AML-193 (cell line): Measurements from ENCODE around the gene AIF1.

Source experiments
- DNase-seq, 2 experiments: peaks; one replicate each; lab custom pipeline; 2025; lab: John Stamatoyannopoulos, UW

Gene AIF1

GRCh38 chr6:31663961-31664789 is 49.1 kb downstream of the AIF1 start:
- DNase-seq, result no peak

GRCh38 chr6:31664790-31665500 is 49.9 kb downstream of the AIF1 start, which contains the start of gene GPANK1:
Gene GPANK1, minus strand, starts transcription at chr6:31664997. Its CDS starts 519 bp downstream, at chr6:31664478.
- peak; percentile 95 to 98 for DNase-seq

GRCh38 chr6:31665501-31666336 is 50.7 kb downstream of the AIF1 start, which contains the start of gene CSNK2B:
Gene CSNK2B, plus strand, starts transcription at chr6:31666080. Its CDS starts 752 bp downstream, at chr6:31666832.
- peak; percentile 99 to 100 for DNase-seq

GRCh38 chr6:31666337-31666965 is 51.4 kb downstream of the AIF1 start:
- no peak for DNase-seq
